ENCODE results near the gene TTC36. TPM values are rescaled to one million over a fixed set of nuclear protein-coding genes. Genes with fewer than 3 reads are reported as not detected.

Gene TTC36
- total and polyA plus RNA-seq, 10 of the 15 experiments (the other 5 are each of a cell fraction or from before 2014, with no cell fraction given), result 0.28 to 0.78 (median 0.59) TPM; not detected in 7

GRCh38 chr11:118524757-118525470 lies 2.4 kb upstream of the TTC36 start (continued):
- TF ChIP-seq ZBTB40 (IDR thresholded peaks at IDR 0.05; ENCODE audit: borderline replicate concordance), result no peak
- TF ChIP-seq PRDM15 (CRISPR knock-in tag; IDR thresholded peaks at IDR 0.05), result no peak
- no peak for TF ChIP-seq CHD4 (IDR thresholded peaks at IDR 0.05)
- TF ChIP-seq KLF5 (IDR thresholded peaks at IDR 0.05; ENCODE audit: partially characterized antibody), result no peak
- no peak for TF ChIP-seq YY1 (IDR thresholded peaks at IDR 0.05; ENCODE audit: low read depth, low read length)
- no peak for TF ChIP-seq CEBPZ (IDR thresholded peaks at IDR 0.05; ENCODE audit: low read depth, low read length)
- TF ChIP-seq PAX8 (IDR thresholded peaks at IDR 0.05), result no peak
- no peak for TF ChIP-seq CREM (IDR thresholded peaks at IDR 0.05; ENCODE audit: low read depth)

All from GM12878 (cell line).